ENCODE data around the gene MAL.

Gene MAL

DNA sequence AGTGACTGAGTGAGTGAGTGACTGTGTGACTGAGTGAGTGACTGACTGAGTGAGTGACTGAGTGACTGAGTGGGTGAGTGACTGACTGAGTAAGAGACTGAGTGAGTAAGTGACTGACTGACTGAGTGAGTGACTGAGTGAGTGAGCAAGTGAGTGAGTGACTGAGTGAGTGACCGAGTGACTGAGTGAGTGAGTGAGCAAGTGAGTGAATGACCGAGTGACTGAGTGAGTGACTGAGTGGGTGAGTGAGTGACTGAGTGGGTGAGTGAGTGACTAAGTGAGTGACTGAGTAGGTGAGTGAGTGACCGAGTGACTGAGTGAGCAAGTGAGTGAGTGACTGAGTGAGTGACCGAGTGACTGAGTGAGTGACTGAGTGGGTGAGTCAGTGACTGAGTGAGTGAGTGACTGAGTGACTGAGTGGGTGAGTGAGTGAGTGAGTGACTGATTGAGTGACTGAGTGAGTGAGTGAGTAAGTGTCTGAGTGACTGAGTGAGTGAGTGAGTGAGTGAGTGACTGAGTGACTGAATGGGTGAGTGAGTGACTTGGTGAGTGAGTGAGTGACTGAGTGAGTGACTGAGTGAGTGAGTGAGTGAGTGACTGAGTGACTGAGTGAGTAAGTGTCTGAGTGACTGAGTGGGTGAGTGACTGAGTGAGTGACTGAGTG lies 13.3 kb downstream of the MAL start:
- Histone ChIP-seq H3K36me3 (ENCODE audit: control insufficient read depth, insufficient read depth, low read length) (no peaks in the 10 kb centered on the region), H3K4me3 (ENCODE audit: low read depth, low read length) (no peak overlapping the region), H3K9ac (ENCODE audit: low read depth, low read length) (no peak overlapping the region), H3K4me1 (ENCODE audit: control insufficient read depth, insufficient read depth, low read length) (no peaks in the 10 kb centered on the region), H3K27me3 (ENCODE audit: control insufficient read depth, insufficient read depth, low read length) (no peaks in the 10 kb centered on the region), H3K9me3 (ENCODE audit: control insufficient read depth, insufficient read depth, low read length) (no peaks in the 10 kb centered on the region)

- H3K36me3 ChIP-seq (ENCODE audit: control insufficient read depth, insufficient read depth, low read length): no peaks in the 10 kb centered on the region
- H3K9me3 ChIP-seq (ENCODE audit: control insufficient read depth, insufficient read depth, low read length): no peaks in the 10 kb centered on the region
- H3K4me1 ChIP-seq (ENCODE audit: control insufficient read depth, insufficient read depth, low read length): no peaks in the 10 kb centered on the region
- H3K4me3 ChIP-seq (ENCODE audit: low read depth, low read length): no peak overlapping the region
- no peaks in the 10 kb centered on the region for H3K27me3 ChIP-seq (ENCODE audit: control insufficient read depth, insufficient read depth, low read length)
- no peak overlapping the region for H3K9ac ChIP-seq (ENCODE audit: low read depth, low read length)
Observed at GRCh38 chr2:95039363-95039762, 13.9 kb downstream of the MAL start.

GRCh38 chr2:95039978-95040377 lies 14.5 kb downstream of the MAL start:
- Histone ChIP-seq H3K9me3 (ENCODE audit: control insufficient read depth, insufficient read depth, low read length) (no peaks in the 10 kb centered on the region), H3K36me3 (ENCODE audit: control insufficient read depth, insufficient read depth, low read length) (no peaks in the 10 kb centered on the region), H3K4me1 (ENCODE audit: control insufficient read depth, insufficient read depth, low read length) (no peaks in the 10 kb centered on the region), H3K27me3 (ENCODE audit: control insufficient read depth, insufficient read depth, low read length) (no peaks in the 10 kb centered on the region), H3K9ac (ENCODE audit: low read depth, low read length) (no peak overlapping the region), H3K4me3 (ENCODE audit: low read depth, low read length) (no peak overlapping the region)

GRCh38 chr2:95040426-95040825 lies 14.9 kb downstream of the MAL start:
- no peak overlapping the region for H3K4me3 ChIP-seq (ENCODE audit: low read depth, low read length)
- no peaks in the 10 kb centered on the region for H3K27me3 ChIP-seq (ENCODE audit: control insufficient read depth, insufficient read depth, low read length)
- no peaks in the 10 kb centered on the region for H3K9me3 ChIP-seq (ENCODE audit: control insufficient read depth, insufficient read depth, low read length)
- H3K4me1 ChIP-seq (ENCODE audit: control insufficient read depth, insufficient read depth, low read length): no peaks in the 10 kb centered on the region
- no peak overlapping the region for H3K9ac ChIP-seq (ENCODE audit: low read depth, low read length)
- no peaks in the 10 kb centered on the region for H3K36me3 ChIP-seq (ENCODE audit: control insufficient read depth, insufficient read depth, low read length)

DNA sequence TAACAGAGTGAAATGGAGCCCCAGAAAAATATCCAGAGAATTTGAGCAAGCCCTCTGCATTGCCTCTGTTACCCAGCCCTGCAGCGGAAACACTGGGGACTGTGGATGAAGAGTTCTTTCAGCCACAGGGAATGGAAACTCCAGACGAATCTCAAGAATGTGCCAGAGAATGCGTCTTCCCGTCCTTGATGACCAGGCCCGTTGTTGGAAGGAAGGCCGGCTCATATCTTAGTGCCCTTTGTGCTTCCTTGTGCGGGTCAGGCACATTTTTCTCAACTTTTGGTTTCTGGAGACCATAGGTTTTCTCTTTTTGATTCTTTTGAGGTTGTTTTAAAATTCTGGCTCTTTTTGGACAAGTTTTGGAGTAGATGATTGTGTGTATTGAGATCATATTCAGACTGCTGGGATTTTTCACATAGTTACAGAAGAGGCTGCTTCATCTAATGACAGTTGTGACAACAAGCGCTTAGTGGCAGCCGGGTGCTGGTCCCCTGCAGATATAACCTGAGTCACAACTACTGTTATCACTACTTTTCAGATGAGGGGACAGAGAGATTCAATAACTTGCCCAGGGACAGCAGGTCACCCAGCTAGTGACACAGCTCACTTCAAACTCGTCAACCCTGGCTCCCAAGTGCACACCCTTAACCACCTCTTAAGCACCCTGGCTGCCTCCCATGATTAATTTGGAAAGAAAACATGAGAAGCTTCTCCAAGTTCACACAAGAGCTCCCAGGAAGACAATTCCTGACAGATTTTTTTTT lies 15.7 kb downstream of the MAL start:
- Histone ChIP-seq H3K9me3 (ENCODE audit: control insufficient read depth, insufficient read depth, low read length) (no peaks in the 10 kb centered on the region), H3K4me1 (ENCODE audit: control insufficient read depth, insufficient read depth, low read length) (no peaks in the 10 kb centered on the region), H3K9ac (ENCODE audit: low read depth, low read length) (no peak overlapping the region), H3K4me3 (ENCODE audit: low read depth, low read length) (no peak overlapping the region), H3K27me3 (ENCODE audit: control insufficient read depth, insufficient read depth, low read length) (no peaks in the 10 kb centered on the region), H3K36me3 (ENCODE audit: control insufficient read depth, insufficient read depth, low read length) (no peaks in the 10 kb centered on the region)

DNA sequence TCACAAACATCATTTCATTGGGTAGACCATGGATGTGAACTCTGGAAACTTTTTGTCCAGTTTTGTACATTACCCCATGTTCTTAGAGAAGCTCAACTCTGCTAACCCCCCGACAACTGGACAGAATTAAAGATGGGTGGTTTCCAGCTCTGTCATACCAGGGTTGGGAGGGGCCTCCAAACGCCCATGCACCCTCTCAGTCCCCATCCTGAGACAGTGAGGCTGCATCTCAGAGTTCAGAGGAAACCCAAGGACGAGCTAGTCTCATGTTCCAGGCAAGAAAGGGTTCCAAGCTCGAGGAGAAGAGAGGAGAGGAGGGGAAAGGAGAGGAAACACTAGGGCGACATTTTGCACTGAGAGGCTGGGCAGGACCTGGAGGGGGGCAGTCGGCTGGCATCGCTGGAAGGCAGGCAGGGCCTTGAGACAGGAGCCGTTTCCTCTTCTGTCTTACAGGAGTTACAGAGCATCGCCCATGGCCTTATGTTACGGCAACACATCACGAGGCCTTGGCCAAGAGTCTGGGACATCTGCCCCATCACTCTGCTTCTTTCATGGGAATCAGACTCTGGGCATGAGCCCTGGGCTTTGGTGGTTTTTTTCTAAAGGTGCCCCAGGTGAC lies 16.4 kb downstream of the MAL start:
- Histone ChIP-seq H3K9me3 (ENCODE audit: control insufficient read depth, insufficient read depth, low read length) (no peaks in the 10 kb centered on the region), H3K27me3 (ENCODE audit: control insufficient read depth, insufficient read depth, low read length) (no peaks in the 10 kb centered on the region), H3K36me3 (ENCODE audit: control insufficient read depth, insufficient read depth, low read length) (no peaks in the 10 kb centered on the region), H3K4me1 (ENCODE audit: control insufficient read depth, insufficient read depth, low read length) (no peaks in the 10 kb centered on the region), H3K4me3 (ENCODE audit: low read depth, low read length) (no peak overlapping the region), H3K9ac (ENCODE audit: low read depth, low read length) (no peak overlapping the region)

GRCh38 chr2:95042472-95043271 lies 17.2 kb downstream of the MAL start:
- no peaks in the 10 kb centered on the region for H3K27me3 ChIP-seq (ENCODE audit: control insufficient read depth, insufficient read depth, low read length)
- no peaks in the 10 kb centered on the region for H3K36me3 ChIP-seq (ENCODE audit: control insufficient read depth, insufficient read depth, low read length)
- H3K4me1 ChIP-seq (ENCODE audit: control insufficient read depth, insufficient read depth, low read length): no peaks in the 10 kb centered on the region
- no peaks in the 10 kb centered on the region for H3K9me3 ChIP-seq (ENCODE audit: control insufficient read depth, insufficient read depth, low read length)
- H3K9ac ChIP-seq (ENCODE audit: low read depth, low read length): no peak overlapping the region
- H3K4me3 ChIP-seq (ENCODE audit: low read depth, low read length): no peak overlapping the region

DNA sequence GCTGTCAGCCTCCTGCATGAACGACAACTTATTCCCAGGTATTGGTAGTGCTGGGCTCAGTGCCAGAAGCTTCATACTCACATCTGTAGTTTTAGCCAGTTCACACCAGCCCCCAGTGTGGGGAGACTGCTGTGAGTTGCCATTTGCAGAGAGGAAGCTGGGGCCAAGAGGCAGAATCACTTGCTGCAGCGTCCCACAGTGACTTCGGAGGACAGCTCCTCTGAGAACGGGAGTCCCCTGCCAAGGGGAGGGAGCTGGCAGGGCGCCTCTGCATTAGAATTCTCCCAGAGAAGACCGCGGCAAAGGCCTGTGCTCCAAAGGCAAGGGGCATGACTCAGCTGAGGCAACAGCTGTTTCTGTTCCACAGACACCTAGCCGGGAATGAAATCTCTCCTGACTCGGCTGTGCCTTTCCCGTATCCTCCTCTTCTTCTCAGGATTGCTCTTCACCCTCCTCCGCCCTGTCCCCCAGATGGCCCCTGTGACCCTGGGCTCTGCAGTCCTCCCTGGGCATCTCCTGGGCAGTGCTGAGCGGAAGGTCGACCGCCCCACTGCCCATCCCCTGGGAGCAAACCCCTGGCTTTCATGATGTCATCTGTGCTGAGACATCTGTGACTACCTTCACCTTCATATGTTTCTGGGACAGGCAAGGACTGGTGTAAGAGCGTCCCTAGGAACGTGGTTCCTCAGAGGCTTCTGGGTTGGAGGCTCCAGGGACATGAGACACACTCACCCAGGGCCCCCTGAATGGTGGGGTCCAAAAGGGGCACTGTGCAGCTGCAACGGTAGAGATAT lies 18.0 kb downstream of the MAL start:
- Histone ChIP-seq H3K4me3 (ENCODE audit: low read depth, low read length) (no peak overlapping the region), H3K9me3 (ENCODE audit: control insufficient read depth, insufficient read depth, low read length) (no peaks in the 10 kb centered on the region), H3K9ac (ENCODE audit: low read depth, low read length) (no peak overlapping the region), H3K36me3 (ENCODE audit: control insufficient read depth, insufficient read depth, low read length) (no peaks in the 10 kb centered on the region), H3K27me3 (ENCODE audit: control insufficient read depth, insufficient read depth, low read length) (no peaks in the 10 kb centered on the region), H3K4me1 (ENCODE audit: control insufficient read depth, insufficient read depth, low read length) (no peaks in the 10 kb centered on the region)

GRCh38 chr2:95044601-95045000 lies 19.1 kb downstream of the MAL start:
- no peaks in the 10 kb centered on the region for H3K36me3 ChIP-seq (ENCODE audit: control insufficient read depth, insufficient read depth, low read length)
- H3K27me3 ChIP-seq (ENCODE audit: control insufficient read depth, insufficient read depth, low read length): no peaks in the 10 kb centered on the region
- H3K4me1 ChIP-seq (ENCODE audit: control insufficient read depth, insufficient read depth, low read length): no peaks in the 10 kb centered on the region
- H3K9me3 ChIP-seq (ENCODE audit: control insufficient read depth, insufficient read depth, low read length): no peaks in the 10 kb centered on the region
- H3K9ac ChIP-seq (ENCODE audit: low read depth, low read length): no peak overlapping the region
- no peak overlapping the region for H3K4me3 ChIP-seq (ENCODE audit: low read depth, low read length)

DNA sequence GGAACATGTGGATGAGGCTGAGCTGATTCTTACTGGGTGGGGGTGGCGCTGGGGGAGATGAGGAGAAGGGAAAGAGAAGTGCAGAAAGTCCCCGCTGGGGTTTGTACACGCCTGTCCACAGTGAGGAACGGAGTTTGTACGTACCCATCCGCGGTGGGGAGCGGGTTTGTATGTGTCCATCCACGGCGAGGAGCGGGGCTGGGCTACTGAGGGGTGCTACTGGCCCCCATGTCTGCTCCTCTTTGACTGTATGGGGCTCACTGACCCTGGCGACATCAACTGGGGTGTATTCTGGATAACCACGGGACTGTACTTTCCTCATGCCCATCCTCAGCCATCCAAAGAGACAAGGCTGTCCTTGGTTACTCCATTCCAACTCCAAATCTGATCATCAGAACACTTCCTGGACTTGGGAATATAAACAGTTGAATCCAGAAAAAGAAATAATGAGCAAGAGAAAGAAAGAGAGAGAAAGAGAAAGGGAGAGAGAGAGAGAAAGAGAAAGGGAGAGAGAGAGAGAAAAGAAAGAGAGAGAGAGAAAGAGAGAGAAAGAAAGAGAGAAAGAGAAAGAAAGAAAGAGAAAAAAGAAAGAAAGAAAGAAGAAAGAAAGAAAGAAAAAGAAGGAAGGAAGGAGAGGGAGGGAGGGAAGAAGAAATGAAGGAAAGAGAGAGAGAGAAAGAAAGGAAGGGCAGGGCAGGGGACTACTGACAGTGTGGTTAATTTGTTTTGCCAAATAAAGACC lies 21.0 kb downstream of the MAL start:
- Histone ChIP-seq H3K4me3 (ENCODE audit: low read depth, low read length) (no peak overlapping the region), H3K4me1 (ENCODE audit: control insufficient read depth, insufficient read depth, low read length) (no peaks in the 10 kb centered on the region), H3K27me3 (ENCODE audit: control insufficient read depth, insufficient read depth, low read length) (no peaks in the 10 kb centered on the region), H3K9ac (ENCODE audit: low read depth, low read length) (no peak overlapping the region), H3K9me3 (ENCODE audit: control insufficient read depth, insufficient read depth, low read length) (no peaks in the 10 kb centered on the region), H3K36me3 (ENCODE audit: control insufficient read depth, insufficient read depth, low read length) (no peaks in the 10 kb centered on the region)
